HG03558 (cell line): ENCODE measurements around the gene LMNTD2.
A peak's percentile ranks its signal among the peaks of the same experiment; 100 is the strongest.

ENCODE experiments used
- ATAC-seq: cut with Tn5 transposase; IDR thresholded peaks from one replicate; pipeline ENCODE4 v1.9.1; 2021; ENCODE audit warnings: moderate number of reproducible peaks; ENCODE audit not compliant: unreplicated experiment; ENCODE audit errors: extremely low read depth

Gene LMNTD2

DNA sequence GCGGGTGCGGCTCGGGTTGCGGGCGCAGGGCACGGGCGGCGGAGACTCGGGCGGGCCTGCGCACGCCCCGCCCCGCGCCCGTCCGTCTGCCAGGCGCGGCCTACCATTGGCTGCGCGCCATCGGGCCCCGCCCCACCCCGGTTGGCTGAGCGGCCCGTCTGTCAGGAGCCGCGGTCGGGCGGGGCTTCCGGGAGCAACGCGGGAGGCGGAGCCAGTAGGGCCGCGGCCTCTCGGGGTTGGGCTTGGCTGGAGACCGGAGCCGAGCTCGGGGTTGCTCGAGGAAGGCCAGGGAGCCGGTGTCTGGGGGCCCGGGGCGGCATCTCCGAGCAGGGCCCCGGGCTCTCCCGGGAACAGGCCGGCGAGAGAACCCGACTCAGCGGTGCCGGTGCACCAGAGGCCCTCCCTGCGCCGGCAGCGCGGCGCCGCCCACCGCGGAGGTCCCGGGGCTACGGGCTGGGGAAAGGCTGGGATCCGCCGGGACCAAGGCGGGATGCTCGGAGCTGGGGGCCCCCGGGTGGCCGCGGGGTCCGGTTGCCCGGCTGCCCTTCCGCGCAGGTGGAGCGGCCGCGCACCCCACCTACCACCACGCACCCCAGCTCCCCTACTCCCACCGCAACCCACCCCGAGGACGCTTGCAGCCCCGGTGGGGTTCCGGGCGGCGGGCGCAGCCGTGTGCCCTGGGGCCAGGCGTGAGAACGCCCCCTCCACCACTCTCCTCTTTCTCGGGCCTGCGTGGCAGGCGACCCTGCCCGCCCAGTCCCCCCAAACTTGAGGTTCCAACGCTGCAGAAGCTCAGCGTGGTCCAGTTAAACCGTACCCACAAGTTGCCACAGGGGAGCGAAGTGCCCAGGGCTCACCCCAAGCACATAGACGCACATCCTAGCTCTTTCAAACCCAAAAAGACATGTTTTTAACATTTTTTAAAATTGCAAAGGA lies 24.8 kb downstream of the LMNTD2 start, which contains the start of gene HRAS:
HRAS (minus strand) TSS at position 58 of the 936 bp plus-strand sequence.
- ATAC-seq = peak; percentile 55

DNA sequence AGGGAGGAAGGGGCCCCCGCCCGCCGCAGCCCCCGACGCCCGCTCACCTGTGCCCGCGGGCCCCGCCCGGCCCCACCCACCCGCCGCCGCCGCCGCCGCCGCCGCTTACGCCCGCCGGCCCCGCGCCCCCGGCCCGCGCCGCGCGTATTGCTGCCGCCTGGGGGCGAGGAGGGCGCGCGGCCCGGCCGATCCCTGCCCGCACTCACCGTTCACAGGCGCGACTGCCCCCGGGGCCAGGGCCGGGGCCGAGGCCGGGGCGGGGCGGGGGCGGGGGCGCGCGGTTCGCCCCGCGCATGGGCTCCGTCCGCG lies 25.4 kb downstream of the LMNTD2 start:
- no peak for ATAC-seq

DNA sequence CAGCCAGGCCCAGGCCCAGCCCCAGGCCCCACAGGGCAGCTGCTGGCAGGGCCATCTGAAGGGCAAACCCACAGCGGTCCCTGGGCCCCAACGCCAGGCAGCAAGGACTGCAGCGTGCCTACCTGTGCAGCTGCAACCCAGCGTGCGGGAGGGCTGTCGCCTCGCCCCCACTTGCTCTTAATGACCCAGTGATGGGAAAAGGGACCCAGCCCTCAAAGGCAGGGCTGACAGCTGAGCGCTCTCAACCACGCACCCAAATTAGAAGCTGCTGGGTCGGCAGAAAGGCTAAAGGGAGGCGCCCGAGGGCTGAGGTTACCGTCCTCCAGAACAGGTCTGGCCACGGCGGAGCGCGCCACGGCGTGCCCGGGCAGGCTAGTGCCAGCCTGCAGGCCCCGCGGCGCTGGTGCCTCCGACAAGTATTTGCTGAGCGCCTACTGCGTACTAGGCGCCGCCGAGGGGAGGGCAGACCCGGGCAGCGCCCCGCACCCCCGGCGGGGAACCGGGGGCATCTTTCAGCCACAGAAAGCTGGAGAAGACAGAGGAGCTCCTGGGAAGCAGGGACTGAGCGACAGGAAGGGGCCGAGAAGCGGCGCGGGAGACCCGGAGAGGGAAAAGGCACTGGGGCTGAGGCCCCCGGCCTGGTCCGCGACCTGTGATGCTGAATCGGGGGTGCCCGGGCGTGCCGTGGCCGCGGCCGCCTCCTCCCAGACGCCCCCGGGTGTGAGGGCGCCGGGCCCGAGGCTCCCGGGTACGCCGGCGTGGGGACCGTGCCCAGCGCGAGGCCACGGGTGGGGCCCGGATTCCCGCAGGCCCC lies 25.9 kb downstream of the LMNTD2 start:
- ATAC-seq = no peak

DNA sequence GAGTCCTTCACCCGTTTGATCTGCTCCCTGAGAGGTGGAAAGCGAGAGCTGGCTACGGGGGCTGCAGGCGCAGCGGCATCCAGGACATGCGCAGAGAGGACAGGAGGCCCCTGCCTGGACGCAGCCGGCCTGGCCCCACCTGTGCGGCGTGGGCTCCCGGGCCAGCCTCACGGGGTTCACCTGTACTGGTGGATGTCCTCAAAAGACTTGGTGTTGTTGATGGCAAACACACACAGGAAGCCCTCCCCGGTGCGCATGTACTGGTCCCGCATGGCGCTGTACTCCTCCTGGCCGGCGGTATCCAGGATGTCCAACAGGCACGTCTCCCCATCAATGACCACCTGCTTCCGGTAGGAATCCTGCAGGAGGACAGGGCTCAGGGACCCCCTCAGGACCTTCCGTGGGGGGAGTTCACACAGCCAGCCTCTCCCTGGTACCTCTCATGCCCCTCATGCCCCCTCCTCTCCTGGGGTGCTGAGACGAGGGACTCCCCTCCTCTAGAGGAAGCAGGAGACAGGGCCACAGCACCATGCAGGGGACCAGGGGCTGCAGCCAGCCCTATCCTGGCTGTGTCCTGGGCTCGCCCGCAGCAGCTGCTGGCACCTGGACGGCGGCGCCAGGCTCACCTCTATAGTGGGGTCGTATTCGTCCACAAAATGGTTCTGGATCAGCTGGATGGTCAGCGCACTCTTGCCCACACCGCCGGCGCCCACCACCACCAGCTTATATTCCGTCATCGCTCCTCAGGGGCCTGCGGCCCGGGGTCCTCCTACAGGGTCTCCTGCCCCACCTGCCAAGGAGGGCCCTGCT lies 26.7 kb downstream of the LMNTD2 start:
- no peak for ATAC-seq

DNA sequence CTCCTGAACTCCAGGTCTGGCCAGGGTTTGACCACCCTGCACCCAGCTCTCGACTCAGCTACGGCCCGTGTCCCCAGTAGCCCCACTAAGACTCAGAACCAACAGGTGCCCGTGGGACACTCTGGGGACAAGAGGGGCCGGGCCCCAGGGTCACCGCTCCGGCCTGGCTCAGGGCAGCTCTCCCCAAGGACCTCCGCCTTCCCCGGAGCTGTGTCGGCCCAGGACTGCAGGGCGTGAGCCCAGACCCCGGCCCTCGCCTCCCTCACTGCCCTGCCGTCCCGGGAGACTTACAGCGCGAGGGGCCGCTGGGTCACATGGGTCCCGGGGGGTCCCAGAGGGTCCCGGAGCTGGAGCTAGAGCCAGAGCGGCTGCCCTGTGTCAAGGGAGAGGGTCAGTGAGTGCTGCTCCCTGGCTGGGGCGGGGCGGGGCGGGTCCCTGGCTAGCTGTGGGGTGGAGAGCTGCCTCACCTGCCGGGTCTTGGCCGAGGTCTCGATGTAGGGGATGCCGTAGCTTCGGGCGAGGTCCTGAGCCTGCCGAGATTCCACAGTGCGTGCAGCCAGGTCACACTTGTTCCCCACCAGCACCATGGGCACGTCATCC lies 27.5 kb downstream of the LMNTD2 start:
- ATAC-seq = no peak

DNA sequence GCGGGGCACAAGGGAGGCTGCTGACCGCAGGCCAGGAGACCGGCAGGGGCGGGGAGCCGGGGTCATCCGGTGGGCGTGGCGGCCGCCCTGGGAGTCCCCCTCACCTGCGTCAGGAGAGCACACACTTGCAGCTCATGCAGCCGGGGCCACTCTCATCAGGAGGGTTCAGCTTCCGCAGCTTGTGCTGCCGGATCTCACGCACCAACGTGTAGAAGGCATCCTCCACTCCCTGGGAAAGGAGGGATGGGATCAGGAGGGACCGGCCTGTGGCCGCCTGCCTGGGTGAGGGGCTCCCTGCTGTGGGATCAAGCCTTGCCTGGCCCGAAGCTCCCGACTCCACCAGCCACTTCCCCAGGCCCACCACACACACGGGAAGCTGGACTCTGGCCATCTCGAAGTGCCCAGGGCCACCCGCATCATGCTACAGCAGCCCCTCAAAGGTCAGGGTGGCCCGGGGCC lies 28.0 kb downstream of the LMNTD2 start:
- no peak for ATAC-seq

DNA sequence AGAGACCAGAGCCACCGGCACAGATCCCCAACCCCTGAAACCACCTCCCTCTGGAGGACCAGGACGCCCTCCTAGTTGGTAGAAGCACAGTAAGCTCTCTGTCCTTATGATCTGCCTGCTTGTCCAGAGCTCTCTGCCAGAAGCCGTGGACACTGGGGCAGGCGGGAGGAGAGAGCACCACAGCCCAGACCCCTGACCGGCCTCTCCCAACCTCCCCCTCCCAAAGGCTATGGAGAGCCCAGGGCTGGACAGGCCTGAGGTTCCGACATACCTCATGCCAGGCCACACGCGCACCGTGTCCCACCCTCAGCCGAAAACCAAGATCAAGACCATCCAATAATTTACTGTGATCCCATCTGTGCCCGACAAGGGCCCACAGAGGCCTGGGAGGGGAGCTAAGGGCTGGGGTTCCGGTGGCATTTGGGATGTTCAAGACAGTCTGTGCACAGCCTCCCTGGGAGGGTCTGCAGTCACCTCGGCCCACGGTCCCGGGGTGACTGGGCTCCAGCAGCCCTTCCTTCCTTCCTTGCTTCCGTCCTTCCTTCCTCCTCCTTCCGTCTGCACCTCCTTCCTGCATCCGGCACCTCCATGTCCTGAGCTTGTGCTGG lies 28.5 kb downstream of the LMNTD2 start:
- ATAC-seq = no peak

DNA sequence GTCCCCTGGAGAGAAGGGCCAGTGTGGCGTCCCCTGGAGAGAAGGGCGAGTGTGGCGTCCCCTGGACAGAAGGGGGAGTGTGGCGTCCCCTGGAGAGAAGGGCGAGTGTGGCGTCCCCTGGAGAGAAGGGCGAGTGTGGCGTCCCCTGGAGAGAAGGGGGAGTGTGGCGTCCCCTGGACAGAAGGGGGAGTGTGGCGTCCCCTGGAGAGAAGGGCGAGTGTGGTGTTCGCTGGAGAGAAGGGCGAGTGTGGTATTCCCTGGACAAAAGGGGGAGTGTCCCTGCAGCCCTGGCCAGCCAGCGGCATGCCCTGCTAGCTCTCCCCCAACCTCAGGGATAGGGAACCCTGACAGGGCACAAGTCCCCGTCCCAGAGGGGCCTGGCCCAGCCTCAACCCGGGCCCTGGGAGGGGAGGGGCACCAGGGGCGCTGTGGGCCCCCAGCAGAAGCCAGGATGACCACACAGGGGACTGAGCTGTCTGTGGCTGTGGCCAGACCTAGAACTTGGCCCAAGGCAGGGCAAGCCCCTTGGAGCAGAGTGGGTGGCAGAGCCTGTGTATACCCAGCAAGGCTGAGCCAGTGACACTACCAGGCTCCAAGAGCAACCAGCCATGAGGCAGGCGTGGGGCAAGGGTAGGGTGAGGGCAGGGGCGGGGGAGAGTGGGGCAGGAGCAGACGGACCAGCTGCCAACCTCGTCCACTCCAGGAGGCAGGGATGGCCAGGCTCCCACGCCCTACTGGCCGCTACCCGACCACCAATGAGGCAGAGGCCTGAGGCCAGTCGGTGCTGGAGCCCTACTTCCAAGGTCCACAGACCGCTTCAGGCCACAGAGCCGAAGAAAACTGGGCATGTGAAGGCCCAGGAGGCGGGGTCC lies 29.3 kb downstream of the LMNTD2 start:
- no peak for ATAC-seq

DNA sequence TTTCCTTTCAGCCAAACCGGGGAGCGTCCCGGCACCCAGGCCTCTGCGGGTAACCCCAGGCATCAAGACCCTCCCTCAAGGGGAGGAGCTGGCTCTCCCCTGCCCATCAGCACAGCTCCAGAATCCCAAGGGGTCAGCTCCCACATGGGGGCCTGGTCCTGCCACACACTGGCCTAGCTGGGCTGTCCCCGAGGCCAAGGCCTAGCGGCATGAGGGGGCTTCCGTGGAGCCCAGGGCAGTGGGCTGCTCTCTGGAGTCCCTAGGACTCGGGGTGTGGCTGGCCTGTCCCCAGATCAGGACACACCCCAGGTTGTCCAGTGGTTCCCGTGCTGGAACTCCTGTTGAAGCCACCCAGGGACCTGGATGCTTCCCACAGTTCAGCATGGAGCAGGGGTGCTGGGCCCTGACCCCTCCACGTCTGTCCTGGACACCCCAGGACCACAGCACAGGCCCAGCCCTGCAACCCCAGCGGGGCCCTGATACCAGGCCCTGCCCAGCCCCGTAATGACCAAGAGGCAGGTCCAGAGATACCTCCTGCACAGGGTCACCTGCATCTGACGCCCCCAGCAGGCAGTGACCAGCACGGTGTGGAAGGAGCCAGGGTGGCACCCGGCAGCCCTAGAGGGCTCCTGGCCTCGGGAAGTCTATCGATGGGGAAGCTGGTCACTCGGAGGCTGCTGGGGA lies 30.7 kb downstream of the LMNTD2 start:
- no peak for ATAC-seq

DNA sequence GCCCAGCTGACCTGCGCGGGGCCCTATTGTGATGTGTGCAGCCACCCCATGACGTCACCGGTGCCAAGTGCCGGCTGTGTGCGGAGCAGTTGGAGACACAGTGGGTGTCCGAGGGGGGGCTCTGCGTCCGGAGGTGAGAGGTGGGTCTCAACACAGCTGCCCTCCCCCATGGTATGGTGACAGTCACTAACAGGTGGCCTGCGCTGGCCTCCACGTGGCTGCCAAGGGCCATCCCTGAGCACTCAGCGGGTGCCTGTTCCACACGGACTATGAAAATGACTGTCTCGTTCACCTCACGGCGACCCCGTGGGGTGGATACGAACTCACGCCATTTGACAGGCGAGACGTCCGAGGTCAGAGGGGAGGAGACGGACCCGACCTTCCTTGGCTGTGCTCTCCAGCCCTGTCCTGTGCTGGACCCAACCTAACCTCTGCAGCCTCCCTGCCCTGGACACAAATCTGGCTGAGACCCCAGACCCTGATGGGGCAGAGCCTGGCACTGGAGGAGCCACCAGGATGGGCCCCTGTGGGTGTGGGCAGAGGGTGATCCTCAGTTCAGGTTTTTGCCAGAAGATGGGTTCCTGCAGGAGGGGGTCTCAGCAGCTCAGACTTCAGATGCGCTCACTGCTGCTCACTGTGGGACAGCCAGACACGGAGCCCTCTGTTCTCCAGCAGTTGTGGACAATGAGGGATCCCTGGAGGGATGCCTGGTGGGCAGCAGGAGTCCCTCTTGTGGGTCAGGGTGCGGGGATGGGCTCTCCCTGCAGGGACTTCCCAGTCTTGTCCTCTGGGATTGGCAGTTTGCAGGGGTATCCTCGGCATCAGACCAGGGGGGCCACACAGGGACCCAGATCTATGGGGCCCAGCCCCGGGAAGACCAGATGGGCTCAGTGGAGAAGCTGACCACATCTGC lies 31.5 kb downstream of the LMNTD2 start:
- no peak for ATAC-seq

DNA sequence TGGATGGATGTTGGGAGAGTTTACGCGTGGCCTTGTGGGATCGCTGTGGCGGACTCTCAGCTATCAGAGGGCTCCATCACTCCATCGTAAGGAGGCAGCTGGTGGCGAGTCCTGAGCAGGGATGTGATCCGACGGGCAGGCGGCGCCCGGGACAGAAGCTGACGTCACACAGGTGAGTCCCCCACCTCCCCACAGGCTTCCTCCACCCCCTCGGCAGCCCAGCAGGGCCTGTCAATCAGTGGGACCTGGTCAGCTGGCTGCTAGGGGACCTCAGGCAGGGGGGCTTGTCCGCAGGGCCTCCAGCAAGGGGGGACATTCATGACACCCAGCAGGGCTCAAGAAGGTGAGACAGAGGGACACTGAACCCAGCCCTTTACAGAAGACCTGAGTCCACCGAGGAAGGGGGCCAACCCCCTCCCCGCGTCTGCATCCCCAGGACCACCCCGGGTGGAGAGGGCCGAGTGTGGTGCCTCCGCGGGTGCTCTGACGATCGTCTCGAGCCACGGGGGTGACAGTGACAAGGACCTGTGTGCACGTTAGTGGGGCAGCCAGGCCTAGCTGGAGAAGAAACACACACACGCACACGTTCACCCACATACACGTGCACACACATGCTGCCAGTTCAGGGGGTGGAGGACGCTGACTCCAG lies 32.2 kb downstream of the LMNTD2 start:
- ATAC-seq = no peak

DNA sequence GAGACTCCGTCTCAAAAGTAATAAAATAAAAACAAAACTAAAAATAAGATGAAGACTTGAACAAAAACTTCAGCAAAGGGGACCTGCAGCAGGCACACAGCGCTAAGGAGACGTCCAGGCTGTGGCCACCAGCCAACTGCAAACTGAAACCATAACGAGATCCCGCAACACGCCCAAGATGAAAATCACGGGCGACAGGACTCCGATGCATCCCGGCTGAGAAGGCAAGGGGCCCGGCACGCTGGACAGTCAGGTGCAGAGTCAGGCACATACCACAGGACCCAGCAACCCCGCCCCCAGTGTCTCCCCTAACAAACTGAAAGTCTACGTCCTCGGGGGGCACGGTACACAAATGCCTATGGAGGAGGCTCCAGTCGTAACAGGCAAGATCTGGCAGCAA lies 34.3 kb downstream of the LMNTD2 start:
- ATAC-seq = no peak

DNA sequence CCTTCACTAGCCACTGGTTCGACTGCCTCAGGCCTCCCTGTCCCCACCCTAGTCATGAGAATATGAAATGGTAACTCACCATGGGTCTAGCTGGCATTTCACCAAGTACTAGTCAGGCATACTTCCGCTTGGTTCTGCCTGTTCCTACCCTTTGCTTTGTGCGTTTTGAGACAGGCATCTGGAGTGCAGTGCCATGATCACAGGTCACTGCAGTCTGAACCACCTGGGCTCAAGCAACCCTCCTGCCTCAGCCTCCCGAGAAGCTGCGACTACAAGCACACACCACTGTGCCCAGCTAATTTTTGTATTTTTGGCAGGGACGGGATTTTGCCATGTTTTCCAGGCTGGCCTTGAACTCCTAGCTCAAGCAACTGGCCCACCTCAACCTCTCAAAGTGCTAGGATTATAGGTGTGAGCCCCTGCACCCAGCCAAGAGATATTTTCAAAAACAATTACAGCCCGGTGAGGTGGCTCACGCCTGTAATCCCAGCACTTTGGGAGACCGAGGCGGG lies 39.3 kb downstream of the LMNTD2 start:
- no peak for ATAC-seq

DNA sequence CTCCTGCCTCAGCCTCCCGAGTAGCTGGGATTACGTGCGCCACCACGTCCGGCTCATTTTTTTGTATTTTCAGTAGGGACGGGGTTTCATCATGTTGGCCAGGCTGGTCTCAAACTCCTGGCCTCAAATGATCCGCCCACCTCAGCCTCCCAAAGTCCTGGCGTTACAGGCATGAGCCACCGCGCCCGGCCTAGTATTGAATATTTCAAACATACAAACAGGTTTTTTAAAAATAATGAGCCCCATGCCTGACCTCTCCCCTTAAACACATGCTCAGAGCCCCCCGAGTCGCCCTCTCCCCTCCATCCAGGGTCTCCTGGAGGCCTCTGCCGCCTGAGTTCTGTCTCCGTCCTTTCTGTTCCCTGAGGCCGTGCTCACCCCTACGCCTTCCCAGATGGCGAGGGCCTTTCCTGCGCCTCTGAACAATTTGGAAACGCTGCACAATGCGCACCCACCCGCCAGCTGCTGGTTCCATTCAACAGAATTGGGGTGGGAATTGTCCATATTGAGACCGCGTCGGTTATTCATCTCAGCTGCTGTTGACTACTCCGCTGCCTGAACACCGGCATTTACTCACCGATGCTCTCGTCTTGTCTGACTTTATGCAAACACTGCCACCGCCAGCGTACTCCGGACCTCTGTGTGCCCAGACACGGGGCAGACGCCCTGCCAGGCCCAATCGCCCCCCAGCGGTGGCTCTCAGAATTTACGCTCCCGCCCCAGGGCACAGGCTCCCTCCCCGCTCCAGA lies 39.9 kb downstream of the LMNTD2 start:
- ATAC-seq = no peak

DNA sequence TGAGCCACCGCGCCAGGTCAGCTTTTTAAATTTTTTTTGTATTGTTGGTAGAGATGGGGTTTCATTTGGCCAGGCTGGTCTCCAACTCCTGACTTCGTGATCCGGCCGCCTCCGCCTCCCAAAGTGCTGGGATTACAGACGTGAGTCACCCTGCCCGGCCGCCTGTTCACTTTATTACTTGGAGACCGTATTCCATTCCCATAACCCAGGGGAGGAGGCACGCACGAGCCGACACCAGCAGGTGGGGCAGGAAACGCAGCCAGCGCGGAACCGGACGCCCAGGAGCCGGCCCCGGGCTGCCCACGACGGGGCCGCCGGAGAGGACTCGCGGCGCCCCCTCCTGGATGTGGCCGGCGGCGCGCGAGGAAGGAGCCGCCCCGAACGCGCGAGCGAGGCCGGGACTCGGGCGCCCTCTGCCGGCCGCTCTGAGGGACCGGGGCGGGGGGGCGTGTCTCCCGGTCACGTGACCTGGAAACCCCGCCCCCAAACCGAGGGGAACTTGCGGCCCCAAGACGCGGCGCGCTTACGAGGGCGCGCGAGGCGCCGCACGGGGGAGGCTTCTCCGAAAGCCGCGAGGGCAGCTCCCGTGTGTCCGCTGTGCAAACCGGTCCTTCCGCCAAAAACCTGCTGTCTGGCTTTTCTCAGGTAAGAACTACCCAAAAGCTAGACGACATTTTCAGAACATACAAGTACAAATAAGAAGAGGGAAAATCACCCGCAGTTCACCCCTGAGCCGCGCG lies 41.9 kb downstream of the LMNTD2 start:
- no peak for ATAC-seq
